Stimulated activated CD4-positive, alpha-beta T cell treated with anti-CD3 and anti-CD28 coated beads, Interleukin-4, amount 100 ng/mL, for 1 hour (primary cell): Measurements from ENCODE around the gene WDR59.
A peak's percentile ranks its signal among the peaks of the same experiment; 100 is the strongest.
"Not testable (repeated sequence)": the region's sequence is repeated elsewhere in the genome, so short reads cannot be mapped to it uniquely, and the experiment has no call there.

ENCODE experiments used
- DNase-seq: peaks from one replicate; pipeline ENCODE4 v3.0.0-alpha.2; 2020

The WDR59 gene, protein sequence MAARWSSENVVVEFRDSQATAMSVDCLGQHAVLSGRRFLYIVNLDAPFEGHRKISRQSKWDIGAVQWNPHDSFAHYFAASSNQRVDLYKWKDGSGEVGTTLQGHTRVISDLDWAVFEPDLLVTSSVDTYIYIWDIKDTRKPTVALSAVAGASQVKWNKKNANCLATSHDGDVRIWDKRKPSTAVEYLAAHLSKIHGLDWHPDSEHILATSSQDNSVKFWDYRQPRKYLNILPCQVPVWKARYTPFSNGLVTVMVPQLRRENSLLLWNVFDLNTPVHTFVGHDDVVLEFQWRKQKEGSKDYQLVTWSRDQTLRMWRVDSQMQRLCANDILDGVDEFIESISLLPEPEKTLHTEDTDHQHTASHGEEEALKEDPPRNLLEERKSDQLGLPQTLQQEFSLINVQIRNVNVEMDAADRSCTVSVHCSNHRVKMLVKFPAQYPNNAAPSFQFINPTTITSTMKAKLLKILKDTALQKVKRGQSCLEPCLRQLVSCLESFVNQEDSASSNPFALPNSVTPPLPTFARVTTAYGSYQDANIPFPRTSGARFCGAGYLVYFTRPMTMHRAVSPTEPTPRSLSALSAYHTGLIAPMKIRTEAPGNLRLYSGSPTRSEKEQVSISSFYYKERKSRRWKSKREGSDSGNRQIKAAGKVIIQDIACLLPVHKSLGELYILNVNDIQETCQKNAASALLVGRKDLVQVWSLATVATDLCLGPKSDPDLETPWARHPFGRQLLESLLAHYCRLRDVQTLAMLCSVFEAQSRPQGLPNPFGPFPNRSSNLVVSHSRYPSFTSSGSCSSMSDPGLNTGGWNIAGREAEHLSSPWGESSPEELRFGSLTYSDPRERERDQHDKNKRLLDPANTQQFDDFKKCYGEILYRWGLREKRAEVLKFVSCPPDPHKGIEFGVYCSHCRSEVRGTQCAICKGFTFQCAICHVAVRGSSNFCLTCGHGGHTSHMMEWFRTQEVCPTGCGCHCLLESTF

DNA sequence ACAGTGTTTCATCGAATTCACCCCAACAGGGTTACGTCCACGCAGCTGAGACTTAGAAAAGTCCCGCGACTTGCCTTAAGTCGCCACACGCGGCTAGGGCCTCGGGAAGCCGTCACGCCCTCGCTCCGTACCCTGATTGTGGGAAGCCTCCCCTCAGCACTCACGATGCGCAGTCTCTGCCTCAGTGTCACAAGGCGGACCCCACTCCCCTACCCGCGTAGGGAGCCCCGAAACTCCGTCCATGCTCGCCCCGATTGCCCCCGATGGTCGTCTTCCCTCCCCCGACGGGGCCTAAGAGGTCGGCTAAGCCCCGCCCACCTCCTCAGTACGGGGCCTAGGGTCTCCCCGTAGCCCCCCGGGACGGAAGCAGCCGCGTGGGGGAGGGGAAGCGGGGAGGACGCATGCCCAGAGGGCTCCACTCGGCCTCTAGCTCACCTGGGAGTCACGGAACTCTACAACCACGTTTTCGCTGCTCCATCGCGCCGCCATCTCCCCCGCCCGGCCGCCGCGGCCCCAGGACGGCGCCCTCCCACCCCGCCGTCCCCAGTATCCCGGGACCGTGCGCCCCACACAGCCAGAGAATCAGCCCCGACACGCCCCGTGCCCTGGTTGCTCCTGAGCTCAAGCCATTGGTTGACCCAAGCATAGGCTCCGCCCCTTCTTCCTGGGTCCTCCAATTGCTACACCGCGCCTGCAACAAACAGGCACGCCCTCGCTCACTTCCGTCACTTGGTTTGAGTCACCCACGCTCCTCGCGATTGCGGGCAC is at the start of gene WDR59:
WDR59 (minus strand) TSS at position 595 of the 768 bp plus-strand sequence; CDS start at position 489, 106 bp downstream.
- peak; percentile 97 for DNase-seq

DNA sequence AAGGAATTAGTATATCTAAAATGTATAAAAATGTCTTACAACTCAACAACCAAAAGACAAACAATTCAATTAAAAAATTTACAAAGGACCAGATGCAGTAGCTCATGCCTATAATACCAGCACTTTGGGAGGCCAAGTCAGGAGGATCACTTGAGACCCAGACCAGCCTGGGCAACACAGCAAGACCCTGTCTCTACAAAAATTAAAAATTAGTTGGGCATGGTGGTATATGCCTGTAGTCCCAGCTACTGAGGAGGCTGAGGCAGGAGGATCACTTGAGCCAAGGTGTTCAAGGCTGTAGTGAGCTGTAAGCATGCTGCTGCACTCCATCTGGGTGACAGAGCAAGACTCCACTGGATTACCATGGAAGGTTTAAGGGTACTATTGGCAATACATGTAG is 47.7 kb upstream of the WDR59 start:
- no peak for DNase-seq

DNA sequence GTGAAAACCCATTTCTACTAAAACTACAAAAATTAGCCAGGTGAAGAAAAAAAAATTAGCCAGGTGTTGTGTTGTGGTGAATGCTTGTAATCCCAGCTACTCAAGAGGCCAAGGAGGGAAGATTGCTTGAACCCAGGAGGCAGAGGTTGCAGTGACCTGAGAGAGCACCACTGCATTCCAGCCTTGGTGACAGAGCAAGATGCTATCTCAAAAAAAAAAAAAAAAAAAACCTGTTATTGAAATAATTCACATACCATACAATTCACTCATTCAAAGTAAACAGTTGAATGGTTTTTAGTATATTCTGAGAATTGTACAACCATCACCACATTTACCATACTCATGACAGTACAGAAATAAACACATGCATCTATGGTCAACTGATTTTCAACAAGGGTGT is 44.9 kb upstream of the WDR59 start:
- DNase-seq = no peak

DNA sequence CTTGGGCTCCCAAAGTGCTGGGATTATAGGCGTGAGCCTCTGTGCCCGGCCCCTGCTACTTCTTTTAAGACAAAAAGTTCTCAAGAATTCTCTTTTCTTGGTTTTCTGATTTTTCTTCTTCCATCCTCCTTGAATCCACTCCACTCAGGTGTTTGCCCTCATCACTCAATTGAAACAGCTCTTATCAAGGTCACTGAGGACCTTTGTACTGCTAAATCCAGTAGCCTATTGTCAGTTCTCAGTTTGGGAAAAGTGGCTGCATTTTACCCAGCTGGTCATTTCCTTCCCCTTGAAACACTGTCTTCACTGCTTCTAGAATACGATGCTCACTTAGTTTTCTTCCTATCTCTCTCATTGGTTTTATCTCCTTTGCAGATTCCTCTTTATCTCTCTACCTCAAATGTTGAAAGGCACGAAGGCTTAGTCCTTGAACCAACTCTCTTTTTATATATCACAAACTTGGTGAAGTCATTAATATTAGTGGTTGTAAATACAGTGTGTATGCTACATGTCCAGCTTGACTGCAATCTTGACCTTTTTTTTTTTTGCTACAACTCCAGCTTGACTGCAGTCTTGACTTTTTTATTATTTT is 43.7 kb upstream of the WDR59 start:
- no peak for DNase-seq

DNA sequence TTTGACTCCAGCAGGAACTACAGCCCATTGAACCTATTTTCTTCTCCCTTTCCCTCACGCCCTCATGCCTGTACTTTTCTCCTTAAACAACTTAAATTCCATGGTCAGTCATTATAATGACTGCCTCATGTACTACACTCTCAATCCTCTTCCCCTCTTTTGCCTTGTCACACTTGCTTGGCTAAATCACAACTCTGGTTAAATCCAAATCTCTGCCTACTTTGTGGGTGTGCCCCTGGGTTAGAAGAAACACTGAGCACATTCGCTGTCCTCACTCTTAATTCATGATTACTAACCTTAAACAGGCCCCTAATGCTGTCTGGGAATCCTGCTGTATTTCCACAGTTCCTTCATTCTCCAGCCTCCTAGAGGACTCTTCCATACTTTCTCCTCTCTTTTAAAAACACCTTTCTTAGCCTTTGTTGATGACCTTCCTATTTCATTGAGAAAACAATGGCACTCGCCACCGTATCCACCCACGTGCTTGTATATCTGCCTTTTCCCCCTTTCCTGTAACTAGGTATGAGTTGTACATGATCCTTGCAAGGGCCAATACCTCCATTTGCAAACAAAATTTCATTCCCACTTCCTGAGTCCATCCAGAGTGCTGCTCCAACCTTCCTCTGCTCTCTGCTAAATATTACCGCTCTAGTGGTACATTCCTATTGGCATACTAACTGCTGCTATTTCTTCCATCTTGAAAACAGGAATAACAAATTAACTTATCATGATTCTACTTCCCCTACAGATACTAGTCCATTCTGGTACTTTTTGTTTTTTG is 42.8 kb upstream of the WDR59 start:
- no peak for DNase-seq

DNA sequence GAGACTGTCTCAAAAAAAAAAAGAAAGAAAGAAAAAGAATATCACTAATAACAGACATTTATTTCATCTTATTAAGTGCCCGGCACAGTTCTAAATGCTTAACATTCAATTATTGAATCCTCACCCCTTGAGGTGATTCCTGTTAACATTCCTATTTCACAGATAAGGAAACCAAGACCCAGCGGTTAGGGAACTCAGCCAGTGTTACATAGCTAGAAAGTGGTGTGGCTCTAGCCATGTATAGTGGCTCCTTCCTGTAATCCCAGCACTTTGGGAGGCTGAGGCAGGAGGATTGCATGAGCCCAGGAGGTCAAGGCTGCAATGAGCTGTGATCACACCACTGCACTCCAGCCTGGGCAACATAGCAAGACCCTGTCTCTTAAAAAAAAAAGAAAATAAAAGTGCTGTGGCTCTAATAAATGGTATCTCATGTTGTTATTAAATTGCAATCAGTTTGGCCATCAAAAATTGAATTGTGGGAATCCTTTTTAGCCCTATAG is 42.0 kb upstream of the WDR59 start:
- DNase-seq = no peak

DNA sequence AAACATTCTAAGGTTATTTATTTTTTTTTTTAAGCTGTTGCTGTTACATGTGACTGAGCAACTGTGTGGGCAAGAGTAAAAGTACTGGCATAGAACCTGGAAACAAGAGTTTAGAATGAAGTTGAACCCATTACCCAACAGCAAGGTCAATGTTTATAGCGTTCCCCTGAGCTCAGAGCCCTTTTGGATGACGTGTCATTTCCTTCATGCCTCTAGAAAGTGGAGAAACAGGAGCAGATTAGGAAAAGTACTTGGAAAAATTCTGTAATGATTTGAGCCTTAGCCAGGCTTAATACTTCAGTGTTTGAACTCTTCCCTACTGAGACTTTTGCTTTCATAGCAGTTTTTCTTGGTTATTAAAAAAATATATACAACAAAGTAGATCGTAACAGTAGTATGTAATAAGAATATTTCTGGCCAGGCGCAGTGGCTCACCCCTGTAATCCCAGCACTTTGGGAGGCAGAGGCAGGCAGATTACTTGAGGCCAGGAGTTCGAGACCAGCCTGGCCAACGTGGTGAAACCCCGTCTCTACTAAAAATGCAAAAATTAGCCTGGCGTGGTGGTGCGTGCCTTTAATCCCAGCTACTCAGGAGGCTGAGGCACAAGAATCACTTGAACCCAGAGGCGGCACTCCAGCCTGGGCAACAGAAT is 41.4 kb upstream of the WDR59 start:
- DNase-seq = not testable (repeated sequence)

DNA sequence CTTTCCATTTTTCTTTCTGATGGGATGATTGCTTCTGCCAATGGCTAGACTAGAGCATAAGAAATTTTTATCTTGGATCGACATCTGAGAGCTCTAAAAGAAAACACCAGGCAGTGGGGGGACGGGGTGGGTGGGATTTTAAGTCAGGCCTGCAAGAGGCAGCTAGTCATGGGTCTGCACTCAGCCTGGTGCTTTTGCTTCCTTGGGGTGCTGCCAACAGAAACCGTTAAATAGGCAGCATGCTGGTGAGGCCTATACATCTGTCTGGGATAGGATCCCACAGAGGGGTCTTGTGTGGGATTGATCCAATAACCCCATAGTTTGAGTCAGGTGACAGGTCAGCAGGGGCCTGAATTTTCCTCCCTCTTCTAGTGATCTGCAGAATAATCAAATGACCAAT is 40.8 kb upstream of the WDR59 start:
- no peak for DNase-seq

DNA sequence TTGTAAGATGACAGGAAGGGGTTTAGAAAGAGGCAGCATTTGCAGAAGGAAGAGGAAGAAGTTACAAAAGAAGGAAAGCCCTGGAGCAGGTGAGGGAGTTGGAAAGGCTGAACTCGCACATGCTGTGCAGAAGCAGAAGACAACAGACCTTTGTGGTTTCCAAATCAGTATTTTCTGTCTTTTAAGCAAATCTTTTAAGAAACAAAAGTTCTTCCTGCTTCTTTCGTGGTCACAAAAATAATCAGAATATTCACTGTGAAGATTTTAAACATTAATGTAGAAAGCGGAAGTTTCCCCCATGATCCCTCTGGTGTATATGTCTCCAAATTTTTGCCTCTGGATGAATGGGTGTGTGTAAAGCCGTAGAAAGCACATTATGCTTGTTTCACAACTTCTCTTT is 39.7 kb upstream of the WDR59 start:
- DNase-seq = no peak

DNA sequence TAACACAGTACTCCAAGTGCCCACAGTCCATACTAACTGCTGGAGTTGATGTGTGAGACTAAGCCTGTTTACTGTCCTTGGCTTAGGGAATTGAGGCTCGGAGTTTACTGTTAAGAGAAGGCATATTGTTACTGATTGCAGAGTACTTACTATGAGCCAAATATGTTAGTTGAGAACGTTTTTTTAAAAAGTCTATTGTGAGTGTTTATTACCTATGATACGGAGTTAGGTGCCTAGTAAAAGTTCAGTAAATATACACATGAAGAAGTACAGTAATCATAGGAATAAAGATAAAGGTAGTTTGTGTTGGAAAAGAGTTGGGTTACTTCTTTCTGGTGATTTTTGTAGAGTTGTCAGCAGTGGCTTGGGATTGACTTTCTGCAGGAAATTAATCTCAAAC is 39.3 kb upstream of the WDR59 start:
- no peak for DNase-seq

DNA sequence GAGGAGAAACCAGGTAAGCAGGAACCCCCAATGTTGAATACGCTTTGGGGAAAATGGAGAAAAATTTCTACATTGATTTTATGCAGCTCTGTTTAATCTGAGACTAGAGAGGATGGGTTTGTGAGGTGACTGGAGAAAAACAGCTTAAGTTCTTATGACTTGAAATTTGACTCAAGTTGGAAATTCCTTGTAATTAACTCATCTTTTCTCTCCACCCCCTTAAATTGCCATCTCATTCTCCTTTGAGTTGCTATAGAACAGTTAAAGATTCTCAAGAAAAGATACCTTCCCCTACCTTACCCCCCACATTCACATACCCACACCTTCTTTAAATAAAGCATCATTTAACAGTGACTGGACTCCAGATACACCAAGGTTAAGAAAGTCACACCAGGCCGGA is 38.1 kb upstream of the WDR59 start:
- no peak for DNase-seq

DNA sequence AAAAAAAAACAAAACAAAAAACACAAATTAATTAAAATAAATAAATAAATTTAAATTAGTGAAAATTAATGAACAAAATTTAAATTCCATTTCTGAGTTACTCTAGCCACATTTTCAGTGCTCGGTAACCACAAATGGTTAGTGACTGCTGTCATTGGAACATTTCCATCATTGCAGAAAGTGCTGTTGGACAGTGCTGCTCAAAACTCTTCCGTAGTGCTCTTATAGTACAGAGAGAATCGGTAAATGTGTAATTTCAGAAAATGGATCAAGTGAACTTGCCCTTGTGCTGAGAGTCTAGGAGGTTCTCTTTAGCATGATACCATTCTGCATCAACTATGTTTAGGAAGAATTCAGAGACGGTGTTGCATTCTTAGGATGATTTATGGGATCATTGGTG is 37.6 kb upstream of the WDR59 start:
- DNase-seq = no peak

DNA sequence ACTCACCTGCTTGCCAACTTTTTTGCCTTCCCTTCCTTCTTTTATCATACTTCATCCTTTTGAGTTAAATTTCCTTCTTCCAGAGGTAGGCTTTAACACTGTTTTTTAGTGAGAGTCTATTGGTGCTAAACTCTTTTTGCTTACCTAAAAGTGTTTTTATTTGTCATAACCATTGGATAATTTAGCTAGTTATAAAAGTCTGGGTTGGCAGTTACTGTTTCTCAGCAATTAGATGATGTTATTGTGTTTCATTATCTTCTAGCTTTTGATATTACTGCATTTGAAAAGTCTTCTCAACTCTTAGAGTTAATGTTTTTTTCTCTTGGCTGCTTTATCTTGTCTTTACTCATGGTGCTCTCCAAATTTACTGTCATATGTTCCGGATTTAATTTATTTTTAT is 36.5 kb upstream of the WDR59 start:
- no peak for DNase-seq

DNA sequence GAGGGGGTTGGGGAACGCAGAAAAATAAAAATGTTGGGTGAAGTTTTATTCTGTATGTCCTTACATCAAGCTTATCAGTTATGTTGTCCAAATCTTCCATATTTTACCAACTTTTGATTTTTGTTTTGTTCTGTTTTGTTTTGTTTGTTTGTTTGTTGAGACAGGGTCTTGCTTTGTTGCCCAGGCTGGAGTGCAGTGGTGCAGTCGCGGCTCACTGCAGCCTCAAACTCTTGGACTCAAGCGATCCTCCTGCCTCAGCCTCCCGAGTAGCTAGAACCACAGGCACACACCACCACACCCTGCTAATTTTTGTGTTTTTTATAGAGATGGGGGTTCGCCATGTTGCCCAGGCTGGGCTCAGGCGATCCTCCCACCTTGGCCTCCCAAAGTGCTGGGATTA is 34.7 kb upstream of the WDR59 start:
- no peak for DNase-seq

DNA sequence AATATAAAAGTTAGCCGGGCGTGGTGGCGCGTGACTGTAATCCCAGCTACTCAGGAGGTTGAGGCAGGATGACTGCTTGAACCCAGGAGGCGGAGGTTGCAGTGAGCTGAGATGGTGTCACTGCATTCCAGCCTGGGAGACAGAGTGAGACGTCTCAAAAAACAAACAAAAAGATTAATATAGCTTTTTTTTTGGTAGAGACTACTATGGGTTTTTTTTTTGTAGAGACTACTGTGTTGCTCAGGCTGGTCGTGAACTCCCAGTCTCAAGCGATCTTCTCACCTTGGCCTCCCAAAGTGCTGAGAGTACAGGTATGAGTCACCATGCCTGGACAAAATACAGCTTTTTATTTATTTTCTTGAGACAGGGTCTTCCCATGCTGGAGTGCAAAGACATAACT is 34.1 kb upstream of the WDR59 start:
- DNase-seq = no peak

DNA sequence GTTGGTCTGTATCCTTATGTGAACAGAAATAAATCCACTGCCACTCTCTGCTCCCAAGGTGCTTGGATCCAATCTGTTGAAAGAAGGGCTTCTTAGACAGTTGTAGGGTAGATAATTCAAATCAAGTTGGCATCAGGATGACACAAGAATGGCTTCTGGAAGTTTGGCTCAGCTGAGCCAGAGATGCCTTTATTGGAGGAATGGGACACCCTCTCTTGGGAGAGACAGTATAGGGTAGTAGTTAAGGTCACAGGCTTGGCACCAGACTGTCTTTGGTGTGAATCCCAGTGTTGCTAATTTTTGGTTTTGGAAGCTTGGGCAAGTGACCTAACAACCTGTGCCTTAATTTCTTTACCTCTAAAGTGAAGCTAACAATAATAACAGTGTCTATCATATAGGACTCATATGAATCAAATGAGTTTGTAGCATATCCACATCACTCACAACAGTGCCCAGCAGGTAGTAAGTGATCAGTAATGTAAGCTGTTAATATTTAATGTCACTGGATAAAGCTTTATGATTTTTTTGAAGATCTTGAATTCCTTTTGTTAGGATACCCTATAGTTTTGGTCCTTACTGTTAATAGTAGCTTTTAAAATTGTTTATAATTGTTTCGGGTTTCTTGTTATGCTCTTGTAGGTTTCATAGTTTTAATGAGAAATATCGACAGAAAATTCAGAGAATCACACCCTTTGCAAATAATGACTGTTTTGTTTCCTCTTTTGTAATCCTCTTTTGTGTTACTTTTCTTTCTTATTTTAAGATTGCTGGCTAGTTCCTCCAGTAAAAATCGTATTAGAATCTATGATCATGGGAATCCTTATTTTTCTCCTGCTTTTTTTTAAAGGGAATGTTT is 33.0 kb upstream of the WDR59 start:
- no peak for DNase-seq

DNA sequence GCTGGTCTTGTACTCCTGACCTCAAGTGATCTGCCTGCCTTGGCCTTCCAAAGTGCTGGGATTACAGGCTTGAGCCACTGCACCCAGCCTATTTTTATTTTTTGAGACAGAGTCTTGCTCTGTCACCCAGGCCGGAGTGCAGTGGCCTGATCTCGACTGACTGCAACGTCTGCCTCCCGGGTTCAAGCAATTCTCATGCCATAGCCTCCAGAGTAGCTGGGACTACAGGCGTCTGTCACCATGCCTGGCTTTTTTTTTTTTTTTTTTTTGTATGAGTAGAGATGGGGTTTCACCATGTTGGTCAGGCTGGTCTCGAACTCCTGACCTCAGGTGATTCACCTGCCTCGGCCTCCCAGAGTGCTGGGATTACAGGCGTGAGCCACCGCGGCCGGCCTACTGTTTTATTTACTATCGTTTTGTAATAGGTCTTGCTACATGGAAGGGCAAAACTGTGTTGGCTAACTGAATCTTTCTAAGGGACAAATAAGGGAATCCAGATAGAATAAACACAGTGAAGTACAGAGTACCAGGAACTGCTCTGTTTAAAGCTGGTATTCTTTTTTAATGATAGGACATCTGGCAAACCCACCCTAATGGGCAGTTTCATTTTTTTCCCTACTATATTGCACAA is 31.6 kb upstream of the WDR59 start:
- DNase-seq = not testable (repeated sequence)

DNA sequence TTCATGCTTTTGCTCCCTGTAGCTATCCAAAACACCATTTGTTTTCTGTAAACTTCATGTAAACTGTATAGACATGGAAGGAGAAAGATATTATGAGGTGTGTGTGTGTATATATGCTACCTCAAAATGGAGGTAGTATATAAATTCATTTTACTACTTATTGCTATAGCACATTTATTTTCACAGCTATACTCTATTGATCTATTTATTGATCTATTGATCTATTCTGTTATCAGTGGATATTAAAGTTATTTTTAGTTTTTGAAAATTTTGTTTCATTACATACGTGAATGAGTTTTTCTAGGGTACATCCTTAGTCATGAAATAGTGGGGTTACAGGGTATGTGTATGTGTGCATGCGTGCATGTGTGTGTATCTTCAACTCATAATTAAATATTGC is 29.4 kb upstream of the WDR59 start:
- DNase-seq = no peak

DNA sequence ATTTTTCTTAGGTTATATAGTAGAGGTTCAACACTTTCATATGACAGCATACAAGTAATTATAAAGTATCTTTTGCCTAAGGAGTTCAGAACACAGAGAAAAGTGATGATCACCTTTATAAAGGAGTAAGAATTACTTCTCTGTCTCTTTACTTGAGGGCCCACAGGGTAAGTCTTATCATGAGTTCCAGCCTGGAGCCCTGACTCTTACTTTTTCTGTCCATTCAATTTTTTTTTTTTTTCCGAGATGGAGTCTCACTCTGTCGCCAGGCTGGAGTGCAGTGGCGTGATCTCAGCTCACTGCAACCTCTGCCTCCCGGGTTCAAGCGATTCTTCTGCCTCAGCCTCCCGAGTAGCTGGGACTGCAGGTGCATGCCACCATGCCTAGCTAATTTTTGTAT is 28.2 kb upstream of the WDR59 start:
- not testable (repeated sequence) for DNase-seq
